Astrocyte (in vitro differentiated cells and primary cell): ENCODE data around the gene UVRAG. TPM values are rescaled to one million over a fixed set of nuclear protein-coding genes. Genes with fewer than 3 reads are reported as not detected.

ENCODE experiments used
- DNase-seq: peaks from one replicate; pipeline ENCODE4 v3.0.0-alpha.2; 2010; ENCODE audit warnings: low read depth
- FAIRE-seq: peaks from 2 replicates; lab custom pipeline; 2011; peaks lifted over from hg19 to GRCh38; lab: Jason Lieb, UNC
- H2AFZ ChIP-seq: 2 replicates; pipeline ENCODE4 v1.6.0; 2012; ENCODE audit warnings: low read depth, low read length, inconsistent platforms
- H3K27ac ChIP-seq: 2 replicates; pipeline ENCODE4 v1.5.1; 2011; ENCODE audit warnings: low read depth, low read length, inconsistent platforms
- H3K27me3 ChIP-seq: 2 replicates; pipeline ENCODE4 v1.6.0; 2011; ENCODE audit warnings: low read length, inconsistent platforms; ENCODE audit not compliant: insufficient read depth
- H3K36me3 ChIP-seq: 2 replicates; pipeline ENCODE4 v1.5.1; 2011; ENCODE audit warnings: low read length, inconsistent platforms; ENCODE audit not compliant: insufficient read depth
- H3K4me1 ChIP-seq: 2 replicates; pipeline ENCODE4 v1.5.1; 2011; ENCODE audit warnings: low read length, inconsistent platforms; ENCODE audit not compliant: insufficient read depth
- H3K4me2 ChIP-seq: 2 replicates; pipeline ENCODE4 v1.6.0; 2012; ENCODE audit warnings: low read length, inconsistent platforms
- H3K4me3 ChIP-seq: 2 replicates; pipeline ENCODE4 v1.5.1; 2011; ENCODE audit warnings: low read depth, mild to moderate bottlenecking, low read length, inconsistent platforms; ENCODE audit not compliant: insufficient read depth
- H3K79me2 ChIP-seq: 2 replicates; pipeline ENCODE4 v1.6.0; 2012; ENCODE audit warnings: mild to moderate bottlenecking, low read length, inconsistent platforms; ENCODE audit not compliant: insufficient read depth
- H3K9ac ChIP-seq: 2 replicates; pipeline ENCODE4 v1.6.0; 2012; ENCODE audit warnings: mild to moderate bottlenecking, low read length, inconsistent platforms
- H3K9me3 ChIP-seq: 2 replicates; pipeline ENCODE4 v1.5.1; 2012; ENCODE audit warnings: low read depth, mild to moderate bottlenecking, low read length, inconsistent platforms; ENCODE audit not compliant: insufficient read depth
- H4K20me1 ChIP-seq: 2 replicates; pipeline ENCODE4 v1.6.0; 2012; ENCODE audit warnings: low read length, inconsistent platforms; ENCODE audit not compliant: insufficient read depth
- H3K27ac Mint-ChIP-seq: one replicate; pipeline ENCODE4 v1.8.0; 2021; ENCODE audit warnings: mild to moderate bottlenecking, mixed read lengths; ENCODE audit not compliant: unreplicated experiment
- H3K27me3 Mint-ChIP-seq: one replicate; pipeline ENCODE4 v1.8.0; 2021; ENCODE audit warnings: low read depth, mixed read lengths; ENCODE audit not compliant: unreplicated experiment
- H3K36me3 Mint-ChIP-seq: one replicate; pipeline ENCODE4 v1.8.0; 2021; ENCODE audit warnings: low read depth, mixed read lengths; ENCODE audit not compliant: unreplicated experiment
- H3K4me1 Mint-ChIP-seq: one replicate; pipeline ENCODE4 v1.8.0; 2021; ENCODE audit warnings: low read depth, mixed read lengths; ENCODE audit not compliant: unreplicated experiment
- H3K4me3 Mint-ChIP-seq: one replicate; pipeline ENCODE4 v1.8.0; 2021; ENCODE audit warnings: mild to moderate bottlenecking, moderate library complexity, mixed read lengths; ENCODE audit not compliant: unreplicated experiment
- H3K9me3 Mint-ChIP-seq: one replicate; pipeline ENCODE4 v1.8.0; 2021; ENCODE audit warnings: mild to moderate bottlenecking, mixed read lengths; ENCODE audit not compliant: unreplicated experiment
- CTCF ChIP-seq: IDR thresholded peaks from 2 replicates; pipeline ENCODE4 v1.5.1; 2011; ENCODE audit warnings: low read depth, mild to moderate bottlenecking, inconsistent platforms, low read length, moderate library complexity; ENCODE audit not compliant: insufficient read depth
- EZH2 ChIP-seq: IDR thresholded peaks from 2 replicates; pipeline ENCODE4 v1.6.1; 2012; ENCODE audit warnings: mild to moderate bottlenecking, low read length, inconsistent platforms; ENCODE audit not compliant: insufficient read depth
- total RNA-seq: library from RNA; stranded (reverse); gene quantifications from 2 replicates; pipeline ENCODE4 v1.2.1, GENCODE V29; 2021

UVRAG gene
- total RNA-seq, 1 donor from 2014 or later = 15.3 TPM

DNA sequence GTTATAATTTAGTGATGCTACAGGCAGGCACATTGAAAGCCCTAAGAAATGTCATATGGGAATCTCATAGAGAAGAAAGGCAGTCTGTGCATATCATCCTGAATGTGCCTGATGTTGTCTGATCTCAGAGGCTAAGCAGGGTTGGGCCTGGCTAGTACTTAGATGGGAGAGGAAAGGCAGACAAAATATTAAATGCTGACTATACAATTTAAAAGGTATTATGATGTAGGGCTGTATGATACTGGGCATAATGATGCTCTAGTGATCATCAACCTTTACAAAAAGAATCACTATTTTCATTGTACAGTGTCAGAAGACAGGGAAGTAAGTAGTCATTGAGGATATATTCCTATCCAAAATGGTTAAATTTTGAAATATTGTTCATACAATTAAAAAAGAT is 119.8 kb downstream of the UVRAG start:
- no peak for DNase-seq
- Mint-ChIP-seq H3K4me3 (no peak overlapping the region), H3K36me3 (peaks cover 5% of the 10 kb centered on the region), H3K9me3 (no peaks in the 10 kb centered on the region), H3K4me1 (peaks cover 13% of the 10 kb centered on the region), H3K27ac (no peak overlapping the region), H3K27me3 (no peaks in the 10 kb centered on the region)
- no peak overlapping the region for H3K27ac ChIP-seq
- H3K4me2 ChIP-seq = no peak overlapping the region
- no peak overlapping the region for H3K4me3 ChIP-seq
- no peaks in the 10 kb centered on the region for H3K9me3 ChIP-seq
- TF ChIP-seq EZH2 (no peak), CTCF (no peak)
- no peaks in the 10 kb centered on the region for H3K79me2 ChIP-seq
- H2AFZ ChIP-seq = no peak overlapping the region
- no peaks in the 10 kb centered on the region for H3K27me3 ChIP-seq
- no peak for FAIRE-seq
- no peak overlapping the region for H3K9ac ChIP-seq
- H4K20me1 ChIP-seq = peaks cover 3% of the 10 kb centered on the region
- H3K4me1 ChIP-seq = peaks cover 6% of the 10 kb centered on the region
- H3K36me3 ChIP-seq = no peaks in the 10 kb centered on the region

- H3K9ac ChIP-seq = no peak overlapping the region
- H3K4me1 Mint-ChIP-seq = no peaks in the 10 kb centered on the region
- H3K36me3 Mint-ChIP-seq = no peaks in the 10 kb centered on the region
- H3K4me3 ChIP-seq = no peak overlapping the region
- no peak for TF ChIP-seq CTCF
- no peak overlapping the region for H3K27ac ChIP-seq
- no peak overlapping the region for H3K27ac Mint-ChIP-seq
- H3K4me1 ChIP-seq = peaks cover 6% of the 10 kb centered on the region
- peak overlapping the region; percentile 22 for H3K4me2 ChIP-seq
- peaks cover 3% of the 10 kb centered on the region for H4K20me1 ChIP-seq
- H3K4me3 Mint-ChIP-seq = no peak overlapping the region
- FAIRE-seq = no peak
- peak; percentile 21 for DNase-seq
- H2AFZ ChIP-seq = no peak overlapping the region
- peaks cover 1% of the 10 kb centered on the region for H3K9me3 Mint-ChIP-seq
- H3K27me3 ChIP-seq = no peaks in the 10 kb centered on the region
- H3K9me3 ChIP-seq = no peaks in the 10 kb centered on the region
- no peaks in the 10 kb centered on the region for H3K27me3 Mint-ChIP-seq
- no peaks in the 10 kb centered on the region for H3K36me3 ChIP-seq
- H3K79me2 ChIP-seq = no peaks in the 10 kb centered on the region
Observed at GRCh38 chr11:75938543-75938942, 123.5 kb downstream of the UVRAG start.

GRCh38 chr11:75939516-75939915 is 124.5 kb downstream of the UVRAG start:
- Histone ChIP-seq H4K20me1 (peaks cover 3% of the 10 kb centered on the region), H2AFZ (no peak overlapping the region), H3K4me1 (peaks cover 6% of the 10 kb centered on the region), H3K9ac (no peak overlapping the region), H3K36me3 (no peaks in the 10 kb centered on the region), H3K4me3 (no peak overlapping the region), H3K27ac (no peak overlapping the region), H3K79me2 (no peaks in the 10 kb centered on the region), H3K9me3 (no peaks in the 10 kb centered on the region), H3K4me2 (no peak overlapping the region), H3K27me3 (no peaks in the 10 kb centered on the region)
- TF ChIP-seq EZH2 (no peak), CTCF (no peak)
- FAIRE-seq (no peak), DNase-seq (no peak)
- H3K27ac Mint-ChIP-seq = no peak overlapping the region
- H3K36me3 Mint-ChIP-seq = no peaks in the 10 kb centered on the region
- H3K27me3 Mint-ChIP-seq = no peaks in the 10 kb centered on the region
- peaks cover 1% of the 10 kb centered on the region for H3K9me3 Mint-ChIP-seq
- no peak overlapping the region for H3K4me3 Mint-ChIP-seq
- no peaks in the 10 kb centered on the region for H3K4me1 Mint-ChIP-seq
